ENCODE measurements around the gene AMZ1.

Gene AMZ1

DNA sequence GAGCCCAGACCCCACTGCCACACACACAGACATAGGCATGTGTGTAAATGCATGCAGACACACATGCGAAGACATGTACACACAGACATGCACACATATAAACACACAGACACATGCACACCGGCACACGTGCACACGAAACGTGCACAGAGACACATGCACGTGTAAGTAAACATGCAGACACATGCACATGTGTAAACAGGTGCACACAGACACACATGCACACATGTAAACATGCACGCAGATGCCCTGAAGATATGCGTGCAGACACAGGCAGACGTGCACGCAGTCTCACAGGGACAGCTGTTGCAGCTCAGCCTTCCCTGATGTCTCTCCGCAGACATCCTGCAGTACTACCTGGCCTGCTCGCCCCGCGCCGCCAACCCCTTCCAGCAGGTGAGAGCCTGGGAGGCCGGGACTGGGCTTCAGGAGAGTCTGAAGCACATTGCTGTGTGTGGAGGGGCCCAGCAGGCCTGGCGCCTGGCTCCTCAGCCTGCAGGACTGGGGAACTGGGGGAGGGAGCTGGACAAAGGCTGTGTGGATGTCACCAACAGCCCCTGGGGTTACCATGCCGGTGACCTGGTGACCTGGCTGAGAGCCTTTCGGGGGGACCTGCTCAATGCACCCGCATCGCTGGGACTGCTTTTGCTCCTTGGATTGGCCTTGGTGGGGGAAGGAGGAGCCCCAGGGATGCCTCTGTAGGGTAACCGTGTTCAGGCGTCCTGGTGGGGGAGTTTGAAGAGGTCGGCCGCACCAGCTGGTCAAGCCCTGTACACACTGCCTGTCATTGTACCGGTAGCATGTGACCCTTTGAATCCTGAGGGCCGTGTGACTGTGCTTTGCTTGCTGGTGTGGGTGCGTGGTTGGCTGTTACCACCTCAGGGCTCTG, 35.9 kb upstream of the AMZ1 start:
- no peak for DNase-seq

GRCh38 chr7:2652736-2653060, 35.3 kb upstream of the AMZ1 start:
- DNase-seq = no peak

DNA sequence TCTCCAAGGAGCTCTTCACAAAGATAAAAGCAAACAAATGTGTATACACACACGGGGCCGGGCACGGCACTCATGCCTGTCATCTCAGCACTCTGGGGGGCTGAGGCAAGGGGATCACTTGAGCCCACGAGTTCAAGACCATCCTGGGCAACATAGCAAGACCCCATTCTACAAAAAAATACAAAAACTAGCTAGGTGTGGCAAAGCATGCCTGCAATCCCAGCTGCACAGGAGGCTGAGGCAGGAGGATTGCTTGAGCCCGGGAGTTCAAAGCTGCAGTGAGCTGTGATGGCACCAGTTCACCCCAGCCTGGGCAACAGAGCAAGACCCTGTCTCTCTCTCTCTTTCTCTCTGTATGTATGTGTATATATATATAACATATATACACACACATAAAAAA, 33.9 kb upstream of the AMZ1 start:
- DNase-seq = no peak

- no peak for DNase-seq
Measured at GRCh38 chr7:2655870-2656614, 32.0 kb upstream of the AMZ1 start.

GRCh38 chr7:2657208-2657607, 30.8 kb upstream of the AMZ1 start:
- DNase-seq = no peak

DNA sequence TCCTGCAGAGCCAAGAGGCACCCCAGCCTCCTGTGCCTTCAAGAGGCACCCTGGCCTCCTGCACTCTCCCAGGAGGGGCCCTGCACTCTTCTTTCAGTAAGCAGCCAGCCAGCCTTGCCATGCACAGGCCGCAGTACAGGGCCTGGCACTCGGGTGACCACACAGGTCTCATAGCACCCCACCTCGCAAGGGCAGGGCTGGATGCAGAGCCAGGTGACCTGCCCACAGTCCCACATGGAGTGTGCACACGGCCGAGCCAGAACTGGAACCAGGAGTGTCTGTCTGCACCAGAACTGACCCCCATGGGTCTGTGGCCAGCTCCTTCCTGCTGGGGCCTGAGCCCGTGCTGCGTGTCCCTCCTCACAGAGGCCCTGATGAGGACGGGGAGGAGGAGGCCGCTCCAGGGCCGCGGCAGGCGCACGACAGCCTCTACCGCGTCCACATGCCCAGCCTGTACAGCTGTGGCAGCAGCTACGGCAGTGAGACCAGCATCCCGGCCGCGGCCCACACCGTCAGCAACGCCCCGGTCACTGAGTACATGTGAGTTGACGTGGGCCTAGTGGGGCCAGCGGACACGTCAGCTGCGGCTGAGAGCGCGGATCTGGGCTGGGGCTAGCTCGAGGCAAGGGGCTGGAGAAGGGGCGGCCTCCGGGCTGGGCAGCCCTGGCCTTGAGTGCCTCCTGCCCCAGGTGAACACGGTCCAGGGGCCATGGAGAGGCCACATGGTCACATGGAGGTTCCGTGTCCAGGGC, 29.9 kb upstream of the AMZ1 start:
- no peak for DNase-seq

DNA sequence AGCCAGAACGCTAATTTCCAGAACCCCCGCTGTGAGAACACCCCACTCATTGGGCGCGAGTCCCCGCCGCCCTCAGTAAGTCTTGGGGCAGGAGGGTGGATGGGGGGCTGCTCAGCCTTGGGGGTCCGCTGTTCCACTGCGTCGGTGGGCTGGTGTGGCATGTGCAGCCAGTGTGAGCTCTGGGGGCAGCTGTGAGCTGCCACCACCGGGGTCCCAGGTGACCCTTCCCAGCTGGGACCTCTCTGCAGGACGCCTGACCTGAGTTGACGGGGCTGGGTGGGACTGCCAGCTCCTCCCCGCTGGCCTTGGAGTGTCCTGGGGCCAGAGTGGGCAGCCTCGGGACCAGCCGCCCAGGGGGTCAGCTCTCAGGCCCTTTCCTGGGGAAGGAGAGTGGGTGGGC, 29.1 kb upstream of the AMZ1 start:
- no peak for DNase-seq

DNA sequence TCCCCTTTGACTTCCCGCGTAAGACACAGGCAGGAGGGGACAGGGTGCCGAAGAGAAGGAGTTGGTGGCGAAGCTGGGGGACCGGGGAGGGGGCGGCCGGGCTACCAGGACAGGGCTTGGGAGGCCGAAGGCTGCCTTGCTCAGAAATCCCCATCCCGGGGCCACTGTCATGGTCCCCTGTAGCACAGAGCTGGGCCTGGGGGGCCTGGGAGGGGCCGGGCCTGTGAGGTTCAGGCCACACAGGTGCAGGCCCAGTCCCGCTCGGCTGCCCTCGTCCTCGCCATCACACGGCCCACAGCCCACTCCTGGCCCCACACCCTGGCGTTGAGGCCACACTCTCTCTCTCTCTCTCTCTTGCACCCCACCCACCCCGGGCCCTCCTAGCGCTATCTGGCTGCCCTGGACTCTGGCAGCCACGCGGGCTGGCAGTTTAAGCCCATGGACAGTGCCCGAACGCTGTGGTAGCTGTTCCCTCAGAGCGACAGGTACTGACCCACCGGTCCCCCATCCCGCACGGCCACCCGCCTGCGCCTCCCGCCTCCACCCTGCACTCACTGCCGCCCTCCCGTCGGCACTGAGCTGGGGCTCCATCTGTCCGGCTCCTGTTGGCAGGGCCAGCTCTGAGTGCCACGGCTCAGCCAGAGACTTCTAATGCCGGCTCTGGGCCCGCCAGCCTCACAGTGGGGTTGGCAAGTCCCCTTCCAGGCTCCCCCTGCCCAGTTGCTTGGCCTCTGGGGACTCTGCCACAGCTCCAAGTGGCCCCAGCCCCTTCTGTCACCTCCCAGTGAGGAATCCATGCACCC, 28.2 kb upstream of the AMZ1 start:
- DNase-seq = no peak

DNA sequence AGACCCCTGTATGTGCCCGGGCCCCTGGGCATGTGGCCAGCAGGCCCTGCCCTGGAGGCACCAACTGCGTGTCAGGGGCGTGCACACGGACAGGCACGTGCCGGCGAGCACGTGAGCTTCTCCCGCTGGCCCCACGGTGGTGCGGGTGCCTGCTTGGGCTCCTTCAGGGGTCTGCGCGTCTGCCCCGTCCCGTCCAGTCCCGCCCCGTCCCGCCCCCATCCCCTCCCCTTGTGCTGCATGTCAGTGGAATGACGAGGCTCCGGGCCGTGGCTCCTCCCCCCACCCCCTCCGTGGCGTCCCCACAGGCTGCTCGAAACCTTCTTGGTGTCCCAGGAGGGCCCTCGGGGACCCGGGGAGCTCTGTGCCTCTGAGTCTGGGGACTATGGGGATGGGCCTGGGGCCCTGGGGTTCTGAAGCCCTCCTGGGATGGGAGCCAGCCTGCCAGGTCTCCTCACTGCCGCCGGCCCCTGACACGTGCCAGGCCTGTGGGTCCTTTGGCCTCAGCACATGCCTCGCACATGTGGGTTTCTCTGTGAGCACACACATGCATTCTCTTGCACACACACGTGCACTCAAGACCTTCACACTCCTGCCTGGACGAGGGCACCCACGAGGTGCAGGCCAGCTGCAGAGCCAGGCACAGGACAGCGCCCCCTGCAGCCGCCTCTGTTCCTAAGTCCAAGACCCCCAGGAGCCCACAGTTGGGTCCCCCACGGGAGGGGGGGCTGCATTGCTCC, 27.5 kb upstream of the AMZ1 start:
- no peak for DNase-seq

DNA sequence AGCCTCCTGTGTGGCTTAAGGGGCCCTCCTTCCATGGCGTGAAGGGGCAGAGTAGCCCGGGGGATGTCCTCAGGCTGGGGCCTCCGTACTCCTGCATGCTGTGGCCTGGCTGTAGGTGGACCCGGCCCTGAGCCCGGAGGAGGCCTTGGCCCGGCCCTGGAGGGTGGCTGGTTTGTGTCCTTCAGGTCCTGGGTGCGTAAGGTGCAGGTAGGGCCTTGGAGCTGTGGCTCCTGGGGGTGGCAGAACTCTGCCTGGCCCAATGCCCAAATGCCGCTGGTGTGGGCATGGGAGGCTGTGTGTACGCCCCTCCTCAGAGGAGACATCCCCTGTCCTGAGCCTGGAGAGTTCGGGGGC, 26.9 kb upstream of the AMZ1 start:
- no peak for DNase-seq

DNA sequence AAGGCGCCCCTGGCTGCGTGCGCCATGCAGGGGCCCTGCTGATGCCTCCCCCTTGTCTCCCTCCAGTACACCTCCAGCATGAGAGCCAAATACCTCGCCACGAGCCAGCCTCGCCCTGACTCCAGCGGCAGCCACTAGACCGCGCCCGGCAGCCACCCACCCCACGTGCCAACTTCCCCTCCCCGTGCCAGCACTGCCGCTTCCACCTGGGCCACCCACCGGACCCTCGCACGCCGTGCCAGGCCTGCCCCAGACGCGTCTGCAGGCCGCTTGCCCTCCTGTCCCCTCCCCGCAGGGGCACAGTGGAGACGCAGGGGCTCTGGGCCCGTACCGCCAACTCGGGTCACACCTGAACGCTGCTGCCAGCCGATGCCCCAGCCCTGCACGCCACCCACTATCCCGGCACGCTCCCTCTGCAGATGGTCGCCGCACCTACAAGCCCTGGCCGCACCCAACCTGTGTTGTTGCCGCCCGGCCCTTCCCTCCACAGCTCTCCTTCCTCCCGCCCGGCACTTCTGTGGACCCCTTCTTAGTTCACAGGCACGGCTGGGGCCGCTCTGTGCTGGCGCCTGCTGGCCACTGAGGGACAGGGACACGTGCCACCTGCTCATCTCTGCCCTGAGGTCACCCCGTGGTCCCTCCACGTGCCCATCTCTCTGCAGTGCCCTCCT, 26.3 kb upstream of the AMZ1 start:
- no peak for DNase-seq

GRCh38 chr7:2662273-2663120, 25.5 kb upstream of the AMZ1 start:
- DNase-seq = no peak

DNA sequence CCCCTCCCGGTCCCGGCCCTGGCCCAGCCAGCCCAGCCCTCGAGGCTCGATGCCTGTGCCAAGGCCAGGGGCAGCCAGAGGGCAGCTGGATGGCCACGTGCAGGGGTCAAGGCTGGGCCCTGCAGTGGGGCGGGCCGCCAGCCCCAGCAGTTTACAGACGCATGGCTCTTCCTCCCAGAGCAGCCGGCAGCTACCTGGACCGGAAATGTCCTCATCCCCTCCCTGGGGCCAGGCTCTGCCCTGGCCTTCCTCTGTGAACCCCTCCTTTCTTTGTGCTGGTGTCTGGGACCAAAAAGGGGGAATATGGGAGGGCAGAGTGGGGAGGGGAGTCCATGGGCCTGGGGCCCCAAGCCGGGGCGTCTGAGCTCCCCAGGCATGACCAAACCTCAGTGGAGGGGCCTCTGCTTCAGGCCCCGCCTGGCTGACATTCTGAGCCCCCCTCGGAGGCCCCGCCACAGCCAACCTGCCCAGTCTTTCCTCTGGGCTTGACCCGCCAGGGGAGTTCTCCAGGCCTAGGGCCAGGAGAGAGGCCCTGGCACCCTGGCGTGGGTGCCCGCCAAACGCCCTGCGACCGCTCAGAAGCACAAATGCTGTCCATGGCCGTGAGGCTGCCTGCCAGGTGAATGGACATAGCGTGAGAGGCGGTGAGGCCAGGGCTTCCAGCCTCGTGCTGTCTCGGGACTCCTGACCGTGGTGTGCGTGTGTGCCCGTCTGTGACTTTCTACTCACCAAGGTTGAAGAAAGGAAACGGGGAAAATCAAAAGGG, 24.7 kb upstream of the AMZ1 start:
- no peak for DNase-seq

- DNase-seq = no peak
Measured at GRCh38 chr7:2663960-2664359, 24.0 kb upstream of the AMZ1 start.

DNA sequence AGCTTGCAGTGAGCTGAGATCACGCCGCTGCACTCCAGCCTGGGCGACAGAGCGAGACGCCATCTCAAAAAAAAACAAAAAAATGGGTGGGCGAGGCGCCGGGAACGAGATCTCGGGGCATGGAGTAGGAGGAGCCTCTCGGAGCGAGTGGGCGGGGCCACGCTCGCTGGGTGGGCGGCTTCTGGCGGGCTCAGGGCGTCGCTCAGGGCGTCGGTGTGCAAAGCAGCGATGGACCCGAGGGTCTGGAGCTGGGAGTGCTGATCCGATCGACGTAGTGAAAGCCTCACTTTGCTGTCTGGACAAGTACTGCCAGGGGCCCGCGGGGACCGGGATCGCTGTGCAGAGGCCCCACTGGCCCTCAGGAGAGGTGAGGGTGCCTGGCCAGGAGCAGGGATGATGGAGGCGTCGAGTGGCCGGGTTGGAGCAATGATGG, 22.6 kb upstream of the AMZ1 start:
- DNase-seq = no peak

- DNase-seq = no peak
Measured at GRCh38 chr7:2666155-2666554, 21.8 kb upstream of the AMZ1 start.

- DNase-seq = no peak
Measured at GRCh38 chr7:2666588-2667250, 21.3 kb upstream of the AMZ1 start.

DNA sequence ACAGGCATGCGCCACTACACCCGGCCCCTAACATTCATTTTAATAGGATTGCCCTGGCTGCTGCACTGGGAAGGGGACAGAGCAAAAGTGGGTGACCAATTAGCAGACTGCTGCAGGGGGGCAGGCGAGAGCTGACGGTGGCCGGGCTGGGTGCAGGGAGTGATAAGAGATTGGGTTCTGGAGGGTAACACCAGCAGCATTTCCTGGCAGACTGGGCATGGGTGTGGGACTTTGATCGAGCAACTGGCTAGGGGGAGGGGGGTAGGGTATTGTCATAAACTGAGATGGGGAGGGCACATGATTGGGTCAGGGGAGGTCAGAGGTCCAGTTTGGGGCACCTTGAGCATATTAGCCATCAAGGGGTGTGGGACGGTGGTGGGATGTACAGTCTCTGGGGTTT, 20.2 kb upstream of the AMZ1 start:
- DNase-seq = no peak

- DNase-seq = no peak
Measured at GRCh38 chr7:2668401-2668800, 19.6 kb upstream of the AMZ1 start.
